ENCODE results near the gene SLC27A5. TPM values are rescaled to one million over a fixed set of nuclear protein-coding genes. Genes with fewer than 3 reads are reported as not detected.

The SLC27A5 gene, protein sequence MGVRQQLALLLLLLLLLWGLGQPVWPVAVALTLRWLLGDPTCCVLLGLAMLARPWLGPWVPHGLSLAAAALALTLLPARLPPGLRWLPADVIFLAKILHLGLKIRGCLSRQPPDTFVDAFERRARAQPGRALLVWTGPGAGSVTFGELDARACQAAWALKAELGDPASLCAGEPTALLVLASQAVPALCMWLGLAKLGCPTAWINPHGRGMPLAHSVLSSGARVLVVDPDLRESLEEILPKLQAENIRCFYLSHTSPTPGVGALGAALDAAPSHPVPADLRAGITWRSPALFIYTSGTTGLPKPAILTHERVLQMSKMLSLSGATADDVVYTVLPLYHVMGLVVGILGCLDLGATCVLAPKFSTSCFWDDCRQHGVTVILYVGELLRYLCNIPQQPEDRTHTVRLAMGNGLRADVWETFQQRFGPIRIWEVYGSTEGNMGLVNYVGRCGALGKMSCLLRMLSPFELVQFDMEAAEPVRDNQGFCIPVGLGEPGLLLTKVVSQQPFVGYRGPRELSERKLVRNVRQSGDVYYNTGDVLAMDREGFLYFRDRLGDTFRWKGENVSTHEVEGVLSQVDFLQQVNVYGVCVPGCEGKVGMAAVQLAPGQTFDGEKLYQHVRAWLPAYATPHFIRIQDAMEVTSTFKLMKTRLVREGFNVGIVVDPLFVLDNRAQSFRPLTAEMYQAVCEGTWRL
- 15.2 and 18.3 TPM in 2 replicates for total RNA-seq

DNA sequence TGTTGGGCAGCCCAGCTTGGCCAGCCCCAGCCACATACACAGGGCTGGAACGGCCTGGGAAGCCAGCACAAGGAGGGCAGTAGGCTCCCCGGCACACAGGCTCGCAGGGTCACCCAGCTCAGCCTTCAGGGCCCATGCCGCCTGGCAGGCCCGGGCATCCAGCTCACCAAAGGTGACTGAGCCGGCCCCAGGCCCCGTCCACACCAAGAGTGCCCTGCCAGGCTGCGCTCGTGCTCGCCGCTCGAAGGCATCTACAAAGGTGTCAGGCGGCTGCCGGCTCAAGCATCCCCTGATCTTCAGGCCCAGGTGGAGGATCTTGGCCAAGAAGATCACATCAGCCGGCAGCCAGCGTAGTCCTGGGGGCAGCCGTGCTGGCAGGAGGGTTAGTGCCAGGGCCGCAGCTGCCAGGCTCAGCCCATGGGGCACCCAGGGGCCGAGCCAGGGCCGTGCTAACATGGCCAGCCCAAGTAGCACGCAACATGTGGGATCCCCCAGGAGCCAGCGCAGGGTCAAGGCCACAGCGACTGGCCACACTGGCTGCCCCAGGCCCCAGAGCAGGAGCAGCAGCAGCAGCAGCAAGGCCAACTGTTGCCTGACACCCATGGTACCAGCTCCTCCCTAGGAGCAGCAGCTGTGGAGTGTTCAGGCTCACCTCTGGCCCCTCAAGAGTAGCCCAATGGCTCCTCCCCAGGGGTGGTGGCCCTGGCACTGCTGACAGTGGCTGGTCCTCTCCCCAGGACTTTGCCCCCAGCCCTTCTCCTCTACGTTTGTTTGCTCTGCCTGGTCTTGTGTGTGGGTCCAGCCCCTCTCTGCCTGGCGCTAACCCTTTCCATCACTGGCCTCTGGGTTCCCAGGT, at the start of gene SLC27A5:
Gene SLC27A5, minus strand, starts transcription at position 640 of the 856 bp plus-strand sequence. Its CDS starts 37 bp downstream, at position 603.

DNA sequence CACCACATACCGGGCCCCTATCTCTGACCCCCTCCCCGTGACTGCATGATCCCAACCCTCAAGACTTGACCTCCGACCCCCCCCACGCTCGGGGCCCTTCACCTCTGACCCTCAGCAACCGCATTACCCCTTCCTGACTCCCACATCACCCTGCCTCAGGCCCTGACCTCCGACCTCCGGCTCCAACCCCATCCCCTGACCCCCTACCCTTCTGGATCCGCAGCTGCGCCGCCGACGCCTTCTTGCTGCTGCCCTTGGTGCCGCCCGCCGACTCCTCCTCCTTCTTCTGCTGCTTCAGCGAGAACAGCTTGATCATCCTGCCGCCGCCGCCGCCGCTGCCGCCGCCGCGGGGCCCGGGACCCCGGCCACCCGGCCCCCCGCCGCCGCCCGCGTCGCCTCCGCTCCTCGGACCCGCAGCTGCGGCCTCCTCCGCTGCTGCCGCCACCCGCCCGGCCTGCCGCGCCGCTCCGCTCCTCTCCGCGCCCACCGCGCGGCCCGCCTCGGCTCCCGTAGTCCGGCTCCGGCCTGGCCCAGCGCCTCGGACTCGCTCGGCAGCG, 46.4 kb upstream of the SLC27A5 start, which contains the start of gene UBE2M:
Gene UBE2M, minus strand, starts transcription at position 546 of the 557 bp plus-strand sequence. Its CDS starts 230 bp downstream, at position 316.

DNA sequence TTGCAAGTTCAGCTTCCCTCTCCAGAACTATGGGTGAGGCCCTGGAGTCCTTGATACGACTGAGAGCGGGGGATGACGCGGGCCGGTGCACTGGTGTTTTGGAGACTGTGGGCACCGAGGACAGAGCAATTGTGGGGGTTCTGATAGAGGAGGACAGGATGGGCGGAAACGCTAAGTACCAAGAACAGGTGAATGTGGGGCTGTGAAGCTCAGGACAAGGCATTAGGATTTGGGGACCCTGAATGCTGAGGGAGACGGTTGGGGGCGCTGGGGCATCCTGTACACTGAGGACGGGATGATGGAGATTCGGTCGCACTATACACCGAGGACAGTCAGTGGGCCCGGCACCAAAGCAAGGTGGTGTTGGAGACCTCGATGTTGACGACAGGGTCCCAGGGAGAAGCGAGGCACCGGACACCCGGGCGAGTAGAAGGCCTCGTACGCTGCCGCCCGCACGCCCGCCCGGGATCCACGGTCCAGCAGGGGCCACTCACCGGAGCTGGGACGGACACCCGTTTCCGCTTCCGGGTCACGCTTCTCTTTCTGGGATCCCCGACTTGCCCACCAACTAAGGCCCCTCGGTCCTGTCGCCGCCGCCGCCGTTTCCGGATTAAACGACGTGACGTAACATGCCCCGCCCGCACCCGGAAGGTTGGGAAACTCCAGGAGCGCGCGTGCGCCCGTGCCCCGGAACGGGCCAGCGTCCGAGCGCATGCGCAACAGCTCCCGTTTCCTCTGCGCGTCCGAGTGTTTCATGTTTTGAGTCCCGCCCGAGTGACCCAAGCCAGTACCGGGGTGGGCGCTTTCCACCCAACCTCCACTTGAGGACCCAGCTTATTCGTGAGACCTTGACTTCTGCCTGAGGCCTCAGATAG, 42.9 kb upstream of the SLC27A5 start, which contains the start of gene CHMP2A:
Gene CHMP2A, minus strand, starts transcription at position 612 of the 875 bp plus-strand sequence. CDS start 893 bp downstream, outside the sequence.

DNA sequence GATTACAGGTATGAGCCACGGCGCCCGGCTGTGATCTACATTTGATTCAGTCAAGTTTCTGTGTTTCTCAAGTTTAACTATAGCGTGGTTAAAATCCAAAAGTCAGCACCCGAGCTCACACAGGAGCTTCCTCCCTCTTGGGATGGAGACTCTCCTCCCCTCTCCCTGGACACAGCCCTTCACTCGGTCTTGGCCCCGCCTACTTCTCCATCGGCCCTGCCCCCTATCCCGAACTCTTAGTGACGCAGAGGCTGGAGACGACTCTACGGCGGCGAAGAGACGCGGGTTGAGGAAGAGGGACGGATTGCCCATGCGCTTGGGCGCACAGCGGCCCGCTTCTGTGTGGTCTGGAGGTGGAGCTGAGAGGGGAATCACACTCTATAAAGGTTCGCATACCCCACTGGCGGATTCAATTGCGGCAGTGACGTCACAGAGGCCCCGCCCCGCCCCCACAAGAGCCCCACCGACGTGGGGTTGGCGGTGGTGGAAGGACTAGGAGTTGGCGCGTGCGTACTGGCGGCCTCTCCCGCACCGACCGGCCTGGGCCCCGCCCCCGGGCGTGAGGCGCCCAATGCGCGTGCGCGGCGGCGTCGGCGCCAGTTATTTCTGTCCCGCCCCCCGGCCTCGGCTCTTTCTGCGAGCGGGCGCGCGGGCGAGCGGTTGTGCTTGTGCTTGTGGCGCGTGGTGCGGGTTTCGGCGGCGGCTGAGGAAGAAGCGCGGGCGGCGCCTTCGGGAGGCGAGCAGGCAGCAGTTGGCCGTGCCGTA, 32.2 kb upstream of the SLC27A5 start, which contains the start of gene TRIM28:
Gene TRIM28, plus strand, starts transcription at position 239 of the 765 bp plus-strand sequence. CDS start 694 bp downstream, outside the sequence.

DNA sequence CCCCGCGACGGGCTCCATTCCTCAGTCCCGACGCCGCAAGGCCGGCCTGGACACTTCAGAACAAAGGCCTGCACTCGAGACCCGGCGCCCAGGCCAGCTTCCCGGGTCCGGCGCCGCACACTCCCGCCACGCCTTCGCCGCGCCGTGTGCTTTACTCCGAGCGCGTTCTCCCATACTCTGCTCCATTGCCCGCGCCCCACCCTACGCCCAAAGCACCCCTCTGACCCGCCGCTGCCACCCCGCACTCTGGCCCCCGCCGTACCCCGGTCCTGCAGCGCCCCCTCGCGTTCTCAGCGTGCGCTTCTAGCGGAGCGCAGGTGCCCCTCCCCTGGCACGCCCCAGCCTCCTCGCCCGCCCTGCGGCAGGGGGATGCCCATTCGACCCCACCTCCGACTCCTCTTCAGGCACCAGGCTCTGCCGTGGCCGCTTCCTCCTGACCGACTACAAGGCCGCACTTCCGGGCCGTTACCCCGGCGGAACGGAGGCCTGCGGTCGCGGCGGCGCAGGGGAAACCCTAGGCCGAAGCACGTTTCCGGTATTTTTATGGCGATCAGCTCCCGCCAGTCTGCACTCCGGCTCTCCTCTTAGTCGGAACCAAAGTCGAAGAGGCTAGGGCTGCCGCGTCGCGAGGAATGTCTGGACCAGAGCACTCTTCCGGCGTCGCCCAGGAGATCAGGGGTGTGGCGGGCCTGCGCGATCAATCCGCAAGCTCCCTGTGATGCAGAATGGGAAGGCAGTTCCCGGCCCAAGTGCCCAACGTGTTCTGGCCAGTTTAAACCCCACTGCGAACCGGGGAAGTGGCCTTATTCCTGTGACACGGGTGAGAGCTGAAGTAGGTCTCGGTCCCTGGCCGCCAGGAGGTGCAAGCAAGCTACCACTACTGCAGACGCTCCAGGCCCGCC, 7.8 kb upstream of the SLC27A5 start, which contains the start of gene ZBTB45:
Gene ZBTB45, minus strand, starts transcription at position 456 of the 902 bp plus-strand sequence. CDS start 2,137 bp downstream, outside the sequence.

DNA sequence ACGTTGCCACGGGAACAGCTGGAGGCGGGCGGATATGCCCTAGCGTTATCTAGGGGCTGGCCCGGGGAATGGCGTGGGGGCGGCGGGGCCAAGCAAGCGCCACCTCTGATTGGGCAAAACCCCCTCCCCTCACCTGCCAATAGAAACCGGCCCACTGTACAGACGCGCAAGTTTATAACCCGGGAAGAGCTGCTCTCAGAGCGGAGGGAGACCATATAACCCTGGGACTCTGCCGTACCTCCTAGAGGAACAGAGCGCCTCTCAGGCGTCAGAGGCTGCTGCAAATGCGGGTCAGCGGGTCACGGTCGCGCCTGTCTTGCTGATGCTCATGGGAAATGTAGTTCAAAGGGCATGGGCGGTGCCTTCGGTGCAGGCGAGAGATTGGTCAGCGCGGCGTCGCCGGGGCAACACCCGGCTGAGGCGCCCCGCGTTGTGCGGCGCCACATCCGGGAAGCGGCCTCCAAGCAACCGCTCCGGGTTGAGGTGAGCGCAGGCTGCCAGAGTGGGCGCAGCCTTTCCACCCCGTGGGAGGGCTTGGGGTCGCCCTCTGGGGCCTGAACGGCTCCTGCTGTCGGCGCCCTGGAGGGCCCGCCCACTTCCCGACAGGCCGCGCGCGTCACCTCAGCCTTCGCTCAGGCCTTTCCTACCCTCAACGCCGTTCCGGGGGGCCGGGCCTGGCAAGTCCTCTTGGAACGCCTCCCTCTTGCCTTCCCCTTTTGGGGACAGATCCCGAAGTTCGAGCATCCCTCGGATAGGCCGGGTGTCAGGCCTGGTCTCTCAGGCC, 35.9 kb downstream of the SLC27A5 start, which contains the start of gene ZNF446:
Gene ZNF446, plus strand, starts transcription at position 639 of the 784 bp plus-strand sequence. CDS start 867 bp downstream, outside the sequence.

DNA sequence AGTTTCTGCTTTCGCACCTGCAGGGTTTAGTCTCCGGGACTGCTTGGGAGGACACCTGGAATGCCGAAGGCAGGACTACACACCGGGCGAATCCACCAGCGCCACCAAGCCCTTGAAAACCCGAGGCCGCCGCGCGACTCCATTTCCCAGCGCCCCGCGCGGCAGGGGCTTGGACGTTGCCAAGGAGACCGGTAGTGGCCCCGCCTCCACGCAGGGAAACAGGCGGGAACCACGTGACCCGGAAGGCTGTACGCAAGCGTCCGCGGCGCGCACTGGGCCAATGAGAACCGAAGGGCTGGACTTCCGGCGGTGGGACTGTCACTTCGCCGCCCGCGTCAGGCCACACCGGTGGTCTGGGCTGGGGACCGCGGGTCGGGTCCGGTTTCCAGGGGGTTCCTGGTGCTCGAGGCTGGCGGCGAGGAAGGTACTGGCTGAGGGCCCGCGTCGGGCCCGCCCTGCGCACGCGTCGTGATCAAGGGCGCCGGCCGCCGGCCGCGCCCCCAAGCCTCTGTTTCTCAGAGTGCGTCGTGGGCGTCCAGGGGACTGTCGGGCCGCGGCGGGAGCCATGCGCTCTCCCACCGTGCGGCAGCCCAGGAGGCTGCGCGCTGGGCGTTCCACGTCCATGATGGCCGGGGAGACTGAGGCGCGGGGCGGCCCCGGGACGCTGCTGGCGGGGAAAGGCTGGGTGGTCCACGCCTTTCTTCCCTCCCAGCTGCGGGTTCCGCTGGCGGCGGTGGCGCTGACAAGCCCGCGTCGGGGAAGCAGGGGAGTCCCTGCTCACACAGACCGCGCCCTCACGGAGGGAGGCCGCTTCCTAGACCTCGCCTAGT, 44.8 kb downstream of the SLC27A5 start, which contains the start of gene ZNF324:
Gene ZNF324, plus strand, starts transcription at position 321 of the 830 bp plus-strand sequence. CDS start 2,106 bp downstream, outside the sequence.

DNA sequence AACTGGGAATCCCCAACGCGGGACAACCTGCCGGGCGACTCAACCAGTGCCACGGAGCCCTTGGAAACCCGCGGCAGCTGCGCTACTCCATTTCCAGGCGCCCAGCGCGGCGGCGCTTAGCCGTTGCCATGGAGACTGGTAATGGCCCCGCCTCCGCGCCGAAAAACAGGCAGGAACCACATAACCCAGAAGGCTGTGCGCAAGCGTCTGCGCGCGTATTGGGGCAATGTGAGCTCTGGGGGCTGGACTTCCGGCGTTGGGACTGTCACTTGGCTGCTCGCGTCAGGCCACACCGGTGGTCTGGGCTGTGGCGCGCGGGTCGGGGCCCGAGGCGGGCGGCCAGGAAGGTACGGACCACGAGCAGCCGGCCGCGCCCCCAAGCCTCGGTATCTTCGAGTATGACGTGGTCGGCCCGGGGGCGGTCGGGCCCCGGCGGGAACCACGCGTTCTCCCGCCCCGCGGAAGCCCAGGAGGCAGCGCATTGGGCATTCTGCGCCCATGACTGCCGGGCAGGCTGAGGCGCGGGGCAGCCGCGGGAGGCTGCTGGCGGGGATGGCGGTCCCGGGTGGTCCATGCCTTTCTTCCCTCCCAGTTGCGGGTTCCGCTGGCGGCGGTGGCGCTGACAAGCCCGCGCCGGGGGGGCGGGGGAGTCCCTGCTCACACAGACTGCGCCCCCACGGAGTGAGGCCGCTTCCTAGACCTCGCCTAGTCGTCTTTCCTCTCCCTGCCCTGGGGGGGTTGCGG, 60.3 kb downstream of the SLC27A5 start, which contains the start of gene ZNF324B:
Gene ZNF324B, plus strand, starts transcription at position 265 of the 744 bp plus-strand sequence. CDS start 2,080 bp downstream, outside the sequence.

Other genes starting within 250 kb of the SLC27A5 start
- gene ZNF8, start 233.0 kb downstream of the SLC27A5 start, total RNA-seq = 3.7 and 4.2 TPM in 2 replicates
- gene ERVK3-1, start 206.6 kb downstream of the SLC27A5 start, total RNA-seq = 52.1 and 56.0 TPM in 2 replicates
- gene ZSCAN22, start 185.0 kb downstream of the SLC27A5 start, total RNA-seq = 1.6 and 1.8 TPM in 2 replicates
- gene A1BG, start 158.5 kb downstream of the SLC27A5 start, total RNA-seq = 56.7 and 57.5 TPM in 2 replicates
- gene ZNF497, start 149.2 kb downstream of the SLC27A5 start, total RNA-seq = under 0.01 and 0.74 TPM in 2 replicates
- gene ZNF837, start 131.0 kb downstream of the SLC27A5 start, total RNA-seq = 0.89 and 2.4 TPM in 2 replicates
- gene RPS5, start 124.7 kb downstream of the SLC27A5 start, total RNA-seq = 2,682 and 2,963 TPM in 2 replicates
- gene RNF225, start 116.3 kb downstream of the SLC27A5 start, total RNA-seq = not detected in 2 replicates
- gene ZNF584, start 103.3 kb downstream of the SLC27A5 start, total RNA-seq = 8.2 and 13.1 TPM in 2 replicates
- gene ZNF132, start 71.8 kb downstream of the SLC27A5 start, total RNA-seq = 2.1 and 3.0 TPM in 2 replicates
- 5.5 and 6.2 TPM in 2 replicates for gene ZNF324B, start 60.4 kb downstream of the SLC27A5 start, total RNA-seq
- gene ZNF324, start 44.9 kb downstream of the SLC27A5 start, total RNA-seq = 7.7 and 9.1 TPM in 2 replicates
- gene ZNF446, start 35.6 kb downstream of the SLC27A5 start, total RNA-seq = 8.0 and 9.4 TPM in 2 replicates
- 12.8 and 14.4 TPM in 2 replicates for gene ZBTB45, start 7.8 kb upstream of the SLC27A5 start, total RNA-seq
- gene TRIM28, start 32.1 kb upstream of the SLC27A5 start, total RNA-seq = 474 and 516 TPM in 2 replicates
- 120 and 121 TPM in 2 replicates for gene CHMP2A, start 43.1 kb upstream of the SLC27A5 start, total RNA-seq
- 27.2 and 47.9 TPM in 2 replicates for gene UBE2M, start 46.6 kb upstream of the SLC27A5 start, total RNA-seq
- gene MZF1, start 61.3 kb upstream of the SLC27A5 start, total RNA-seq = 6.1 and 6.2 TPM in 2 replicates